LNCaP clone FGC (cell line): ENCODE results near the gene IGF2R.
"Not testable (repeated sequence)": the region's sequence is repeated elsewhere in the genome, so short reads cannot be mapped to it uniquely, and the experiment has no call there.

Experiments used
- DNase-seq: peaks from one replicate; pipeline ENCODE4 v3.0.0-alpha.2; 2011; ENCODE audit warnings: low read depth
- H3K4me3 ChIP-seq: 2 replicates; pipeline ENCODE4 v1.5.1; 2011; ENCODE audit warnings: mild to moderate bottlenecking, low read depth, low read length, control low read depth
- TF ChIP-seq, protein P1 (sequence below): IDR thresholded peaks from 2 replicates; pipeline ENCODE4 v1.5.1; 2012; ENCODE audit warnings: mild to moderate bottlenecking; ENCODE audit not compliant: control insufficient read depth, insufficient read depth; ENCODE audit errors: extremely low read depth

The IGF2R gene

GRCh38 chr6:160137130-160137988 lies 168.5 kb downstream of the IGF2R start:
- DNase-seq, result peak; percentile 70
- no peak overlapping the region for H3K4me3 ChIP-seq
- TF ChIP-seq, protein P1, sequence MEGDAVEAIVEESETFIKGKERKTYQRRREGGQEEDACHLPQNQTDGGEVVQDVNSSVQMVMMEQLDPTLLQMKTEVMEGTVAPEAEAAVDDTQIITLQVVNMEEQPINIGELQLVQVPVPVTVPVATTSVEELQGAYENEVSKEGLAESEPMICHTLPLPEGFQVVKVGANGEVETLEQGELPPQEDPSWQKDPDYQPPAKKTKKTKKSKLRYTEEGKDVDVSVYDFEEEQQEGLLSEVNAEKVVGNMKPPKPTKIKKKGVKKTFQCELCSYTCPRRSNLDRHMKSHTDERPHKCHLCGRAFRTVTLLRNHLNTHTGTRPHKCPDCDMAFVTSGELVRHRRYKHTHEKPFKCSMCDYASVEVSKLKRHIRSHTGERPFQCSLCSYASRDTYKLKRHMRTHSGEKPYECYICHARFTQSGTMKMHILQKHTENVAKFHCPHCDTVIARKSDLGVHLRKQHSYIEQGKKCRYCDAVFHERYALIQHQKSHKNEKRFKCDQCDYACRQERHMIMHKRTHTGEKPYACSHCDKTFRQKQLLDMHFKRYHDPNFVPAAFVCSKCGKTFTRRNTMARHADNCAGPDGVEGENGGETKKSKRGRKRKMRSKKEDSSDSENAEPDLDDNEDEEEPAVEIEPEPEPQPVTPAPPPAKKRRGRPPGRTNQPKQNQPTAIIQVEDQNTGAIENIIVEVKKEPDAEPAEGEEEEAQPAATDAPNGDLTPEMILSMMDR, result no peak

- DNase-seq, result peak; percentile 74
- TF ChIP-seq, protein P1, result peak; percentile 80
- H3K4me3 ChIP-seq, result no peak overlapping the region
These were observed 169.3 kb downstream of the IGF2R start for GRCh38 chr6:160137989-160138835.

DNA sequence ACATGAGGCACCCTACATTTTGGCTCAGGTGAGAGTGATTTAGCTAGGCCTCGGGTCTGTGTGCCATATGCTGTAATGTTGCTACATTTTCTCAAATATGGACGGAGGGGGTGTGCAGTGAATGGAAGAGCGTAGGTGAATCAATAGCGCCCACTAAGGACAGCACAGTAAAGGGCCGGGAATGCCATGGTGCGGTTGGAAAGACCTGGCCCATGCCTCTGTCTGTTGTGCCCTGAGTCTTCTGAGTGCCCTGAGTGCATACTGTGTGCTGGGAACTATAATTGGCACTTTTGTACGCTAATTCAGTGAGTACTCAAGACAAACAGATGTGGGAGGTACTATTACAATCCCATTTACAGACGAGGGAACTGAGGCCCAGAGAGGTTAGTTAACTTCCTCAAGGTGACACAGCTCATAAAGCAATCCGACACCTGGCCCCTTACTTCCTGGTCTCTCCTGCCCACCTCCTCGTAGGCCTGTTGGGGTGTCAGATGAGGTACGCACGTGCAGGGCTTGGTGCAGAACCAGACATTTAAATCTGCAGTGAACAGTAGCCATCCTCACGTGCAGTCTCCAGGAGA lies 170.0 kb downstream of the IGF2R start:
- H3K4me3 ChIP-seq, result no peak overlapping the region
- no peak for DNase-seq
- TF ChIP-seq, protein P1, result no peak

DNA sequence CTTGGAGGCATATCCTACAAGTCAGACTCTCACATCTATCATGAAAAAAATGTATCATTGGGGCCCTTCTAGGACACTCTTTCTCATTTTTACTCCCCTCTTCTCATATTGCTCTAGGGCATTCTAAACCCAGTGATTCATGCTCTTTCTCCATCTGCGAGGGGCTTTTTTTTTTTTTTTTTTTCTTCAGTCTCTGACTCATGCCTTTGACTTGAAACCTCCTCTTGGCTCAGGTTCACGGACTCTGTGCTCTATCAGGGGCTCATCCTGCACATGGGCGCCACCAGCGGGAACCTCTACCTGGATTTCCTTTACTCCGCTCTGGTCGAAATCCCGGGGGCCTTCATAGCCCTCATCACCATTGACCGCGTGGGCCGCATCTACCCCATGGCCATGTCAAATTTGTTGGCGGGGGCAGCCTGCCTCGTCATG lies 170.6 kb downstream of the IGF2R start:
- TF ChIP-seq, protein P1, result no peak
- DNase-seq, result no peak
- H3K4me3 ChIP-seq, result no peak overlapping the region

DNA sequence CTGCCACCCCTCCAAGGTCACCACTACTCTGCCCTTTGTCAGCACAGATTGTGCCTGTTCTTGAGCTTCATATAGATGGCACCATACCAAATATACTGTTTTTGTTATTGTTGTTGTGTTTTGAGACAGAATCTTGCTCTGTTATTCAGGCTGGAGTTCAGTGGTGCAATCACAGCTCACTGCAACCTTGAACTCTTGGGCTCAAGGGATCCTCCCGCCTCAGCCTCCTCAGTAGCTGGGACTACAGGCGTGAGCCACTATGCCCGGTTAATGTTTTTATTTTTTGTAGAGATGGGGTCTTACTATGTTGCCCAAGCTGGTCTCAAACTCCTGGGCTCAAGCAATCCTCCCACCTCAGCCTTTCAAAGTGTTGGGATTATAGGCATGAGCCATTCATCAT lies 171.6 kb downstream of the IGF2R start:
- H3K4me3 ChIP-seq, DNase-seq: not testable (repeated sequence)

DNA sequence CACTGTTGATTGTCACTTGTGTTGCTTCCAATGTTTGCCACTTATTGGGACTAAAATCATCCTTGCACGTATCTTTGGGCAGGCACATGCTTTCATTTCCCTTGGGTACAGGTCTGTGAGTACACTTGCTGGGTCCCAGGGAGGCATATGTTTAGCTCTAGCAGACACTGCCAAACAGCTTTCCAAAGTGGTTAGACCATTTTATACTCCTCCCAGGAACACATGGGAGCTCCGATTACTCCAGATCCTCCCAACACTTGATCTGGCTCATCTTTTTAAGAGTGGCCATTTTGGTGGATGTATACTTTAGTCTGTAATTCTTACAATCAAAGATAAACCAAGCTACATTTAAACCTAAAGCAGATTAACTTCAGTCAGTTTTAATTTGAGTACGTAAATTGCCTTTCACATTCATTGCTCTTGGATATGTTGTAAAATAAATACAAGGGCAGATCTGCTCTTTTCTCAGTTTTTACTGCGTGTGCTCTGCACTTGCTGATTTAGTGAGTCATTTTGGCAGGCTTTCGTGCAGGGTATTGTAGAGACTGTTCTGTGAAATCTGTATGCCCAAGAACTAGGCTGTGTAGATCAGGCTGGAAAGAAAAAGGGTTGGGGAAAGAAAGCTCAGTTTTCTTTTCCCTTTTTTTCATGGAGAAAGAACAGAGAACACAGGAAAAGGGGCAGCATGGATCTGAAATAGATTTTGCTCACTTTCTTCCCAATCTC lies 172.3 kb downstream of the IGF2R start:
- peak; percentile 92 for DNase-seq
- TF ChIP-seq, protein P1, result no peak
- H3K4me3 ChIP-seq, result no peak overlapping the region
